HepG2 (cell line): Measurements from ENCODE around the gene EIF4E1B. TPM values are rescaled to one million over a fixed set of nuclear protein-coding genes. Genes with fewer than 3 reads are reported as not detected.

ENCODE experiments used
- HIVEP1 ChIP-seq: sonication (generic); formaldehyde crosslinking; IDR thresholded peaks from 2 replicates; pipeline ENCODE4 v1.4.0; 2020; ENCODE audit warnings: mild to moderate bottlenecking, missing genetic modification reagents
- KAT8 ChIP-seq: IDR thresholded peaks from 2 replicates; pipeline ENCODE4 v1.6.1; 2016; ENCODE audit warnings: missing genetic modification reagents, missing compliant biosample characterization
- PCBP2 ChIP-seq: fragments of 200-400 bp; formaldehyde crosslinking; optimal IDR thresholded peaks from 2 replicates; pipeline ENCODE3; 2018; ENCODE audit warnings: low read length, low read depth; ENCODE audit not compliant: poor library complexity, severe bottlenecking
- PHB2 ChIP-seq: fragments of 450-650 bp; IDR thresholded peaks from 2 replicates; pipeline ENCODE4 v1.6.1; 2018; ENCODE audit not compliant: partially characterized antibody
- PHF20 ChIP-seq: sonication (generic); formaldehyde crosslinking; IDR thresholded peaks from 2 replicates; pipeline ENCODE4 v1.5.0; 2020; ENCODE audit warnings: mild to moderate bottlenecking, missing genetic modification reagents
- POLR2G ChIP-seq: fragments of 200-400 bp; formaldehyde crosslinking; IDR thresholded peaks from 2 replicates; pipeline ENCODE4 v1.6.1; 2018; ENCODE audit warnings: mild to moderate bottlenecking, low read depth, low read length, moderate library complexity
- STAG1 ChIP-seq: sonication (generic); formaldehyde crosslinking; IDR thresholded peaks from 2 replicates; pipeline ENCODE4 v1.4.0; 2020; ENCODE audit warnings: missing genetic modification reagents
- TCF12 ChIP-seq, 2 experiments: fragments of 450-650 bp in 1 of 2; sonication (generic) in 1 of 2; formaldehyde crosslinking in 1 of 2; IDR thresholded peaks; 2 replicates each; pipeline versions ENCODE4 v1.6.1 to v1.8.0; 2017 to 2022; ENCODE audit warnings: antibody characterized with exemption in 1 of 2, mild to moderate bottlenecking in 1 of 2, missing genetic modification reagents in 1 of 2, moderate library complexity in 1 of 2
- ZFP90 ChIP-seq: sonication (generic); formaldehyde crosslinking; IDR thresholded peaks from 2 replicates; pipeline ENCODE4 v1.8.0; 2022; ENCODE audit warnings: missing genetic modification reagents, mild to moderate bottlenecking, inconsistent platforms, borderline replicate concordance
- ZKSCAN8 ChIP-seq: IDR thresholded peaks from 2 replicates; pipeline ENCODE4 v1.6.1; 2016; ENCODE audit warnings: borderline replicate concordance, missing genetic modification reagents, missing compliant biosample characterization
- ZNF225 ChIP-seq: sonication (generic); formaldehyde crosslinking; IDR thresholded peaks from 2 replicates; pipeline ENCODE4 v1.4.0; 2020; ENCODE audit warnings: mild to moderate bottlenecking, missing genetic modification reagents
- ZNF235 ChIP-seq: sonication (generic); formaldehyde crosslinking; IDR thresholded peaks from 2 replicates; pipeline ENCODE4 v1.8.1; 2023; ENCODE audit warnings: mild to moderate bottlenecking, missing genetic modification reagents, borderline replicate concordance
- ZNF629 ChIP-seq: sonication (generic); formaldehyde crosslinking; conservative IDR thresholded peaks from 2 replicates; pipeline ENCODE4 v1.5.0; 2020; ENCODE audit warnings: missing genetic modification reagents
- ZNF766 ChIP-seq: sonication (generic); formaldehyde crosslinking; IDR thresholded peaks from 2 replicates; pipeline ENCODE4 v1.5.0; 2020; ENCODE audit warnings: missing genetic modification reagents, borderline replicate concordance
- polyA plus RNA-seq, 8 experiments: library from polyadenylated mRNA; depleted of rRNA in 3 of 8; stranded (reverse) in 7 of 8; unstranded in 1 of 8; fragments of >200 nt; fragmentation: Illumina TruSeq in 4 of 8; extraction: Trizol in 4 of 8; gene quantifications; 2 replicates each; pipeline versions ENCODE4 v1.2.1 to v1.2.3, GENCODE V29; 2011 to 2016; ENCODE audit warnings: low read depth in 4 of 8, missing spikeins in 1 of 8, mixed read lengths in 1 of 8; ENCODE audit not compliant: insufficient read depth in 1 of 8
- total RNA-seq, 5 experiments: library from RNA; depleted of rRNA; stranded (reverse); fragments of >200 nt; fragmentation: Illumina TruSeq; extraction: Trizol; gene quantifications; 2 replicates each; pipeline ENCODE4 v1.2.3, GENCODE V29; 2016; ENCODE audit warnings: low read depth in 1 of 5
- TF ChIP-seq, protein P1 (sequence below): sonication (generic); formaldehyde crosslinking; IDR thresholded peaks from 2 replicates; pipeline ENCODE4 v1.9.0; 2021; ENCODE audit warnings: missing genetic modification reagents, borderline replicate concordance
- TF ChIP-seq, protein P2 (sequence below): sonication (generic); formaldehyde crosslinking; IDR thresholded peaks from 2 replicates; pipeline ENCODE4 v1.4.0; 2020; ENCODE audit warnings: missing genetic modification reagents, borderline replicate concordance
- TF ChIP-seq, protein P3 (sequence below): IDR thresholded peaks from 2 replicates; pipeline ENCODE4 v1.6.1; 2016; ENCODE audit warnings: control low read depth
- TF ChIP-seq, protein P4 (sequence below): sonication (generic); formaldehyde crosslinking; IDR thresholded peaks from 2 replicates; pipeline ENCODE4 v1.5.0; 2020; ENCODE audit warnings: missing genetic modification reagents

EIF4E1B gene
- total and polyA plus RNA-seq, 2 of the 13 experiments (the other 11 are each of a cell fraction or from before 2014, with no cell fraction given): not detected

DNA sequence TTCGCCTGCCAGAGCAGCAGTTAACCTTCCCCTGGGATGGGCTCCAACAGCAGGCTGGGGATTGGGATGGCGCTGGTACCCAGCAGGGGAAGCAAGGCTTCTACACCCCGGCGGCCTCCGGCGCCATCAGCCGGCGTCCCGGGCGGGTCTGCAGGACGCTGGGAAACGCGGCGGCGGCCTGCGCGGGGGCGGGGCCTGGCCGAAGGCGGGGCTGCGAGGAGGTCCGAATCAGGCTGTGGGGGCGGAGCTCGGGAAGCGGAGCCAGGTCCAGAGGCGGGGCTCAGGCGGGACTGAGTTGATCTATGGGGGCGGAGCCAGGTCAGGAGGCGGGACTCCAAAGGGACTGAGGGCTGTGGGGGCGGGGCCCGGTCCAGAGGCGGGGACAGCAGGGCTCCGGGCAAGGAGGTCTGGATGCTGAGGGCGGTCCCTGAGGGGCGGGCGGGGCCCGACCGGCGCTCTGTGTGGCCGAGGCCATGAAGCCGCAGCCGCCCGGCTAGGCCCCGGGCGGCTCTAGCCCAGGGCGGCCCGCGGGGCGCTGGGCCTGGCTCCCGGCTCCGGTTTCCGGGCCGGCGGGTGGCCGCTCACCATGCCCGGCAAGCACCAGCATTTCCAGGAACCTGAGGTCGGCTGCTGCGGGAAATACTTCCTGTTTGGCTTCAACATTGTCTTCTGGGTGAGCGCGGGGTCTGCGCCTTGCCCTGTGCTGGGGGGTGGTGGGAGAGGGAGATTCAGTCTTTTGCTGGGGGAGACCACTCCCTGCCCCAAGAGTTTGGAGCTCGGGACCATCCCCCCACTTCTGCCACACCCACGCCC, 16.8 kb downstream of the EIF4E1B start, which contains the start of gene TSPAN17 (continued):
- no peak for TF ChIP-seq ZKSCAN8
- no peak for TF ChIP-seq PCBP2
- TF ChIP-seq ZFP90 (CRISPR knock-in tag): no peak
- TF ChIP-seq ZNF629 (CRISPR knock-in tag): no peak
- TF ChIP-seq PHB2: no peak
- TF ChIP-seq, protein P1, sequence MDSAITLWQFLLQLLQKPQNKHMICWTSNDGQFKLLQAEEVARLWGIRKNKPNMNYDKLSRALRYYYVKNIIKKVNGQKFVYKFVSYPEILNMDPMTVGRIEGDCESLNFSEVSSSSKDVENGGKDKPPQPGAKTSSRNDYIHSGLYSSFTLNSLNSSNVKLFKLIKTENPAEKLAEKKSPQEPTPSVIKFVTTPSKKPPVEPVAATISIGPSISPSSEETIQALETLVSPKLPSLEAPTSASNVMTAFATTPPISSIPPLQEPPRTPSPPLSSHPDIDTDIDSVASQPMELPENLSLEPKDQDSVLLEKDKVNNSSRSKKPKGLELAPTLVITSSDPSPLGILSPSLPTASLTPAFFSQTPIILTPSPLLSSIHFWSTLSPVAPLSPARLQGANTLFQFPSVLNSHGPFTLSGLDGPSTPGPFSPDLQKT: no peak
- TF ChIP-seq ZNF235 (CRISPR knock-in tag): 0 out of 2 replicates have a peak, but pooled peaks have one; percentile 2
- TF ChIP-seq, protein P2, sequence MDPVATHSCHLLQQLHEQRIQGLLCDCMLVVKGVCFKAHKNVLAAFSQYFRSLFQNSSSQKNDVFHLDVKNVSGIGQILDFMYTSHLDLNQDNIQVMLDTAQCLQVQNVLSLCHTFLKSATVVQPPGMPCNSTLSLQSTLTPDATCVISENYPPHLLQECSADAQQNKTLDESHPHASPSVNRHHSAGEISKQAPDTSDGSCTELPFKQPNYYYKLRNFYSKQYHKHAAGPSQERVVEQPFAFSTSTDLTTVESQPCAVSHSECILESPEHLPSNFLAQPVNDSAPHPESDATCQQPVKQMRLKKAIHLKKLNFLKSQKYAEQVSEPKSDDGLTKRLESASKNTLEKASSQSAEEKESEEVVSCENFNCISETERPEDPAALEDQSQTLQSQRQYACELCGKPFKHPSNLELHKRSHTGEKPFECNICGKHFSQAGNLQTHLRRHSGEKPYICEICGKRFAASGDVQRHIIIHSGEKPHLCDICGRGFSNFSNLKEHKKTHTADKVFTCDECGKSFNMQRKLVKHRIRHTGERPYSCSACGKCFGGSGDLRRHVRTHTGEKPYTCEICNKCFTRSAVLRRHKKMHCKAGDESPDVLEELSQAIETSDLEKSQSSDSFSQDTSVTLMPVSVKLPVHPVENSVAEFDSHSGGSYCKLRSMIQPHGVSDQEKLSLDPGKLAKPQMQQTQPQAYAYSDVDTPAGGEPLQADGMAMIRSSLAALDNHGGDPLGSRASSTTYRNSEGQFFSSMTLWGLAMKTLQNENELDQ (CRISPR knock-in tag): no peak
- peak; percentile 49; the same call in 1 of the 2 replicates for TF ChIP-seq PHF20 (CRISPR knock-in tag)
- no peak for TF ChIP-seq TCF12 (IDR thresholded peaks at IDR 0.05)
- peak; percentile 47; the same call in 1 of the 2 replicates for TF ChIP-seq TCF12 (CRISPR knock-in tag; IDR thresholded peaks at IDR 0.05)
- peak; percentile 63 for TF ChIP-seq STAG1 (CRISPR knock-in tag)
- TF ChIP-seq, protein P3, sequence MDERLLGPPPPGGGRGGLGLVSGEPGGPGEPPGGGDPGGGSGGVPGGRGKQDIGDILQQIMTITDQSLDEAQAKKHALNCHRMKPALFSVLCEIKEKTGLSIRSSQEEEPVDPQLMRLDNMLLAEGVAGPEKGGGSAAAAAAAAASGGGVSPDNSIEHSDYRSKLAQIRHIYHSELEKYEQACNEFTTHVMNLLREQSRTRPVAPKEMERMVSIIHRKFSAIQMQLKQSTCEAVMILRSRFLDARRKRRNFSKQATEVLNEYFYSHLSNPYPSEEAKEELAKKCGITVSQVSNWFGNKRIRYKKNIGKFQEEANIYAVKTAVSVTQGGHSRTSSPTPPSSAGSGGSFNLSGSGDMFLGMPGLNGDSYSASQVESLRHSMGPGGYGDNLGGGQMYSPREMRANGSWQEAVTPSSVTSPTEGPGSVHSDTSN (CRISPR knock-in tag): no peak
- TF ChIP-seq HIVEP1 (CRISPR knock-in tag): peak; percentile 63; the same call in 1 of the 2 replicates
- no peak for TF ChIP-seq ZNF225 (CRISPR knock-in tag)
- TF ChIP-seq, protein P4, sequence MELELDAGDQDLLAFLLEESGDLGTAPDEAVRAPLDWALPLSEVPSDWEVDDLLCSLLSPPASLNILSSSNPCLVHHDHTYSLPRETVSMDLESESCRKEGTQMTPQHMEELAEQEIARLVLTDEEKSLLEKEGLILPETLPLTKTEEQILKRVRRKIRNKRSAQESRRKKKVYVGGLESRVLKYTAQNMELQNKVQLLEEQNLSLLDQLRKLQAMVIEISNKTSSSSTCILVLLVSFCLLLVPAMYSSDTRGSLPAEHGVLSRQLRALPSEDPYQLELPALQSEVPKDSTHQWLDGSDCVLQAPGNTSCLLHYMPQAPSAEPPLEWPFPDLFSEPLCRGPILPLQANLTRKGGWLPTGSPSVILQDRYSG (CRISPR knock-in tag): no peak; the same call in 1 of the 2 replicates
- peak; percentile 82 for TF ChIP-seq POLR2G
- TF ChIP-seq KAT8 (CRISPR knock-in tag): 0 out of 2 replicates have a peak, but pooled peaks have one; percentile 23
- TF ChIP-seq ZNF766 (CRISPR knock-in tag): no peak
